Transverse colon (tissue), 3 donors: ENCODE data around the gene HCLS1.

Experiments
- CTCF ChIP-seq, 5 experiments: fragments of 200-600 bp in 3 of 5; fragments of 450-650 bp in 2 of 5; sonication (generic) in 3 of 5; IDR thresholded peaks; 1 replicate in 2 of 5; 2 replicates in 3 of 5; pipeline ENCODE4 v1.5.1; 2016 to 2017; ENCODE audit warnings: antibody characterized with exemption in 5 of 5, inconsistent platforms in 3 of 5, mild to moderate bottlenecking in 2 of 5, moderate library complexity in 1 of 5
- EP300 ChIP-seq: sonication (generic); formaldehyde crosslinking; IDR thresholded peaks from one replicate; pipeline ENCODE4 v1.6.1; 2017; ENCODE audit warnings: antibody characterized with exemption, low read depth
- POLR2A ChIP-seq: fragments of 450-650 bp; IDR thresholded peaks from one replicate; pipeline ENCODE4 v1.6.1; 2016; ENCODE audit warnings: antibody characterized with exemption, mild to moderate bottlenecking, moderate library complexity

GRCh38 chr3:121648219-121648958, 12.3 kb downstream of the HCLS1 start:
- TF ChIP-seq CTCF (IDR thresholded peaks at IDR 0.05): no peak
- no peak for TF ChIP-seq POLR2A
- TF ChIP-seq EP300: no peak
